Stimulated activated CD4-positive, alpha-beta T cell treated with anti-CD3 and anti-CD28 coated beads, Interleukin-2, amount 100 ng/mL, for 24 hours (primary cell): ENCODE data around the gene CD3E.

Experiments used
- DNase-seq, 2 donors: peaks; one replicate each; pipeline ENCODE4 v3.0.0-alpha.2; 2020

Gene CD3E

GRCh38 chr11:118328745-118329144 lies 24.2 kb downstream of the CD3E start:
- no peak for DNase-seq

- no peak for DNase-seq
Observed at GRCh38 chr11:118334745-118335144, 30.2 kb downstream of the CD3E start.

- peak; percentile 81 to 83 for DNase-seq
Observed at GRCh38 chr11:118338637-118339061, 34.1 kb downstream of the CD3E start.

- DNase-seq: no peak
Observed at GRCh38 chr11:118339281-118339961, 34.9 kb downstream of the CD3E start.

- no peak for DNase-seq
Observed at GRCh38 chr11:118340449-118340848, 35.9 kb downstream of the CD3E start.

- DNase-seq: no peak
Observed at GRCh38 chr11:118341261-118341660, 36.7 kb downstream of the CD3E start.

GRCh38 chr11:118341815-118342489 lies 37.4 kb downstream of the CD3E start:
- no peak for DNase-seq

- peak; percentile 65 to 71 for DNase-seq
Observed at GRCh38 chr11:118342503-118343161, 38.1 kb downstream of the CD3E start, which contains the start of gene CD3D. TSS of gene CD3D (minus strand) at chr11:118342705. CDS start at chr11:118342607, 98 bp downstream.

GRCh38 chr11:118343248-118343647 lies 38.7 kb downstream of the CD3E start:
- peak; percentile 36 to 42 for DNase-seq

- peak; percentile 74 to 75 for DNase-seq
Observed at GRCh38 chr11:118343981-118344515, 39.5 kb downstream of the CD3E start, which contains the start of gene CD3G. TSS of gene CD3G (plus strand) at chr11:118344344. CDS start at chr11:118344424, 80 bp downstream.

GRCh38 chr11:118349475-118349874 lies 44.9 kb downstream of the CD3E start:
- no peak for DNase-seq

GRCh38 chr11:118353084-118353710 lies 48.7 kb downstream of the CD3E start:
- DNase-seq: no peak

GRCh38 chr11:118358071-118358470 lies 53.5 kb downstream of the CD3E start:
- no peak for DNase-seq

- DNase-seq: peak; percentile 99
Observed at GRCh38 chr11:118359295-118359958, 54.9 kb downstream of the CD3E start, which contains the start of gene UBE4A. TSS of gene UBE4A (plus strand) at chr11:118359600. CDS start at chr11:118365081, 5,481 bp downstream.

- DNase-seq: no peak
Observed at GRCh38 chr11:118364956-118365615, 60.6 kb downstream of the CD3E start.
